Measurements from ENCODE around the gene SERINC5.
"Not testable (repeated sequence)": the region's sequence is repeated elsewhere in the genome, so short reads cannot be mapped to it uniquely, and the experiment has no call there.

Gene SERINC5

DNA sequence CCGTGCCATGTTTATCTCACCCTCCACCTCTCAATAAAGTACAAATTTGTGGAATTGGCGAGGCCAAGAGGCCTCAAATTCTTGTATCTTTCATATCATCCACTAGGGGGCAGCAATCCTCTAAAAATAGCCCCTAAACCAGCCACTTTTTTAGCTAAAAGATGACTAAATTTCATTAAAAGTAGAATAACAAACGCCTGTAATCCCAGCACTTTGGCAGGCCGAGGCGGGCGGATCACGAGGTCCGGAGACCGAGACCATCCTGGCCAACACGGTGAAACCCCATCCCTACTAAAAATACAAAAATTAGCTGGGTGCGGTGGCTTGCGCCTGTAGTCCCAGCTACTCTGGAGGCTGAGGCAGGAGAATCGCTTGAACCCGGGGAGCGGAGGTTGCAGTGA lies 164.1 kb downstream of the SERINC5 start:
- not testable (repeated sequence) for FAIRE-seq

DNA sequence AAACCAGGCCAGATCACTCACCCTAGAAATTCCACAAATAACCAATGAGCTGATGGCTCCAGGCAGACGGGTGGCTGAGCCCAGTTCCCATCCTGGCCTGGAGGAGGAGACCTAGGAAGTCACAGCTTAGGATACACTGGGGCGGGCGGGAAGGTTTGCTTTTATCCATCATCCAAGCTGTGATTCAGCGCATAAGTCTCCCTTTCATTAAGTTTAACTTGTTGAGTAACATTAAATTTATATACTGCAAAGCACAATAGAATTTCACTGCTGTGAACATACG lies 165.0 kb downstream of the SERINC5 start:
- no peak for FAIRE-seq

- peak; percentile 10 for FAIRE-seq
Measured at GRCh38 chr5:80083101-80083890, 172.6 kb downstream of the SERINC5 start.

DNA sequence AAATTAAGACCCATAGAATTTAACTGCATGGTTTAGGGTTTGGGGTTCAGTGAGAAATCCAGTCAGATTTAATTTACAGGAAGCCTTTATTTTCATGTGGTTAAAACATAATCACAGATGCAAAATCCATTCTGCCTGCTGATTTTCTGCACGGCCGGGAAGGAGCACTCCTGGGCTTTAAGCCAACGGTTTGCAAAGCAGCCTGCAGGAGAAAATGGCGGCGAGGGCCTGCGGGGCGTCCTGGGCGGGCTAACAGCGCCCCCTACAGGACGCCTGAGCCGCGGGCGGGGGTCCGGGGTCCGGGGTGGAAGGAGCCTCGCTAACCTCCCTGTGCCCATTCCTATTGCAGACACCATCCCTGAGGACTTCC lies 173.1 kb downstream of the SERINC5 start:
- no peak for FAIRE-seq

DNA sequence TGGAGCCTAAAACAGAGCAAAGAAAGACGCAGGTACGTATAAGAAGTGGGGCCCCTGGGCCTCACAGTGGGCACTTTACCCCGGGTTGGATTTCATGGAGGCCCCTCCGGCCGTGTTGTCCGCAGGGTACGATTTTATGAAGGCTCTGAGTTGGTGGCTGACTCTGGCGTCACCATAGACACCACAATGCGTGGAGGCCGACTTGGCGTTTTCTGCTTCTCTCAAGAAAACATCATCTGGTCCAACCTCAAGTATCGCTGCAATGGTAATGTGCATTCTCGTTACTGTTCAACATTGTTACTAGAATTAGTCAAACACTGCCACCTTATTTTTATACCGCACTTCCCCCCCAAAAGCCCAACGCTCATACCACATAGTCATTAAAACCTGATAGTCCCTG lies 173.6 kb downstream of the SERINC5 start:
- no peak for FAIRE-seq

- no peak for FAIRE-seq
Measured at GRCh38 chr5:80078921-80079320, 176.9 kb downstream of the SERINC5 start.

DNA sequence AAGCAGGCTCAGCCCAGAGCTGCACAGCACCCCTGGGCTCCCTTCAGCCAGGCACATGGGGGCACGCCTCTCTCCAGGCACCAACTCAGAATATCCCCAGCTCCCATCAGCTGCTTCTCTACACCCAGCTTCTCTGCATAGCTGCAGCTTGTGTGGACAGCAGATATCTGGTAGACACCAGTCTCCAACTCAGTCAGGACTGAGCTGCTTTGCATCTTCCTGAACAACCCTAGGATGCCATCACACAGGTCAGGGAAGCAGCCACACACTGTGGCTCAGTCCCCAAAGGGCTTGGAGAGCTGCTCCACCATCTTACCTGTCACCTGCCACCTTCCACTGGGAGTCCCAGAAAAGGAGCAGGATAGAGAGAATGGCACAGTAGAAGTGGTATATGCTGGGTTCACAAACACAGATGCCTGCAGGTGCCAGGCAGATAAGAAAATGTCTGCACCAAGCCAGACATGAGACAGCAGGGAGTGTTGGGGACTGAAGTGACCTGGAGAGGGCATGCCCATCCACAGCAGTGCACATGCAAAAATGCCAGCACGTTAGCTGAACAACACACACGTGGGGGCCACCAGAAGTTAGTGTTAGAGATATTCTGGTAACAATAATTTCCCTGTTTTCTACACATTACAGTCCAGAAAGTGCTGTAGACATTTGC lies 178.7 kb downstream of the SERINC5 start:
- FAIRE-seq = no peak

DNA sequence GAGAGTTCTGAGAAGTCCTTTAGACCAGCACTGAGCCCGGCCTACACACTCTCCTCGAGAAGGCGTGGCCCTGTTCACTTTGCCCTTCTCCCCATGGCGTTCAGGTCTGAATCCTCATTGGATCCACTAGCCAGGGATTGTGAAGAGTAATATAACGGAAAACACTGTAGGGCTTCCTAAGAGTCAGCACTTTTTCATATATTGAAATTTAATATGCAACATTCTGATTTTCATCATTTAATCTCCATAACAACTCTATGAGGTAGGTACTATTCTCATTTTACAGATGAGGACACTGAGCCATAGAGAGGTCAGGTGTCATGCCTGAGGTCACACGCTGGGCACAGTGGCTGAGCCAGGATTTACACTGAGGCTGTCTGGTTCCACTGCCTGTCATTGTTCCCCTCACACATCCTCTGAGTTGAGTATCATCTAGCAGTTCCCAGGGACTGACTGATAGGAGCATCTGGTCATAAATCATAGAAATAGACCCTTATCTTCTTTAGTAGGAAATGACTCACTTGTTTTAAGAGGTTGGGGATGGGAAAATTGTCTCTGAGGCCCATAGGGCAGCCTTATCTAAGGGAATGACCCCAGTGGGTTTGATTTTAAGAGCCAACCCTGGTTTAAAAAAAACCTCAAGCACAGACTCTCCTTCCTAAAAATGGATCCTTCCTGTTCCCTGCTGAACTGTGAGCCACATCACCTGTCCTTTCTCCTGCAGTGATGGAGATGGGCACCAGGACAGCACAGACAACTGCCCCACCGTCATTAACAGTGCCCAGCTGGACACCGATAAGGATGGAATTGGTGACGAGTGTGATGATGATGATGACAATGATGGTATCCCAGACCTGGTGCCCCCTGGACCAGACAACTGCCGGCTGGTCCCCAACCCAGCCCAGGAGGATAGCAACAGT lies 179.5 kb downstream of the SERINC5 start:
- no peak for FAIRE-seq

DNA sequence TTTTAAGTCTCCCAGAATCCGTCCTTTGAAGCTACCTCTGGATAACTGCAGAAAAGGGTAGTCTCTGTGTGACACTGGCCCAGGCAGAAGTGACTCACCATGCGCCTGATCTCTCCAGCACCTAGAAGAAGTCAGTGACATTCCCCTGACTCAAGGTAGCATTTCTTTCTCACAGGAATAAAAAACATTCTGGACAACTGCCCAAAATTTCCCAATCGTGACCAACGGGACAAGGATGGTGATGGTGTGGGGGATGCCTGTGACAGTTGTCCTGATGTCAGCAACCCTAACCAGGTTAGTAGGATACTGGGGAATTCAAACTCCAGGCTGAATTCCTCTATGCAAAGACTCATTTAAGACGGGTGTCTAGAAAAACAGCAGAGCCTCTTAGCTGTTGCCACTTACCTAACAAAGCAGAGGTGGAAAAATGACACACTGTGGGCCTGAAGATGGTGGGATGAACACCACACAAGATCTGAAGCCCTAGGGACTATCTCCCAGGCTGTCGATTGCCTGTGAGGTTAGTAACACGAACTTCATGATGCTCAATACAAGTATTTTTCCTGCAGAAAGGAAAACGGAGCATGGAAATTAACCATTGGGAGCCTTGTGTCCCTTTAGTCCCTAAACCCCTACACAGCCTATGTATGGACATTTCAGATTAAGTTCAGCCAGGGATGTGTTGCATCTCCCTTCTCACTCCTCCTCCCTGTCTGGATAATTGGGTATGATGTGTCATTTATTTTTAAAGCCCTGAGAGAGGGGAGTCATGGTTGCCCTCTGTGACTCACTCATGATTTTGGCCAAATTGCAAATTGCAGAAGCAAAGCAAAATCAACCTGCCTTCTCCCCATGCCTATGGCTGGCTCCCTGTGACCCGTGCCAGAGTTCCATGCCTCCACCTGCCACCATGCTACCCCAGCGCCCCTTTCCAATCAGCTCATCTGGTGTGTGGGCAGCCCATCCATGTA lies 183.5 kb downstream of the SERINC5 start:
- FAIRE-seq = no peak

GRCh38 chr5:80071510-80072021 lies 184.3 kb downstream of the SERINC5 start:
- no peak for FAIRE-seq

- FAIRE-seq = no peak
Measured at GRCh38 chr5:80070338-80071056, 185.4 kb downstream of the SERINC5 start.

- no peak for FAIRE-seq
Measured at GRCh38 chr5:80069918-80070318, 185.9 kb downstream of the SERINC5 start.

DNA sequence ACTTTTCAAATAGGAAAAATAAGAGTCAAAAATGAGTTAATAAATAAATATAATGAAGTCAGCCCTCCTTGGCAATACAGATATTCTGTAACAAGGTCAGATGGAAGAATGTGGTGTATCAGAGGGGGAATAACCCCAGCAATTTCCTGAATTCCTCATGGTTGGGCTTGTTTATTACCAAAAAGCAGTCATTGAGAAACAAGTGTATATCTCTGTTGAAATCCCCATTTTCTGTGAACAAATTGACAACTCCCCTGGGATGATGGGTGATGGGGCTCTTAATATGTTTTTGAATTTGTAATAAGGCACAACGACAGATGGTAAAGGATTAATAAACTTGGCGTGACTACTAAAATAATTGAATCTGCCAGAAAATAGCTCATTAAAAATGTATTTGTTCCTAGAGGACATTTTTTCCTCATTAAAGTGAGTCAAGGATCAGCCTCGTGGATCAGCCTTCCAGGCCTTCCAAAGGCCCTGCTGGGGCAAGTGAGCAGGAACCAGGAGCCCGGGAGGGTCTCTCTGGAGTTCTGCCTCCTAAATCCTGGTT lies 186.5 kb downstream of the SERINC5 start:
- no peak for FAIRE-seq

- no peak for FAIRE-seq
Measured at GRCh38 chr5:80068775-80069174, 187.1 kb downstream of the SERINC5 start.

DNA sequence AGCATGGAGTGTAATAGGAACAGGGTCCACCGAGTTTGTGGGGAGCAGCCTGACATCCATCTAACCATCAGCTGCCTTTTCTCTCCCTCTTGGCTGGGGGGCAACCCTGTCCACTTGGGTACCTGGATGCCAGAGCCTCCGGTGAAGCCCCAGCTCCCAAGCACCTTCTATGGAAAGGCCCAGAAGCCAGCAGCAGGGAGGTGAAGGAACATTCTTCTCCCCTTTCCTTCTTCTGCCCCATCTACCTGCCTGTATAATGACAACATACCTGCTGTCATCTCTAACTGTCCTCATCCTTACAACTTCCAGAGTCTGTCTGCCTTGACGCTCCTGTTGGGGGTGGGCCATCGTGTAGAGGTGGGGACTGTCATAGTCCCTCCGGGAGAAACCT lies 187.6 kb downstream of the SERINC5 start:
- no peak for FAIRE-seq

- no peak for FAIRE-seq
Measured at GRCh38 chr5:80067531-80068245, 188.2 kb downstream of the SERINC5 start.

- no peak for FAIRE-seq
Measured at GRCh38 chr5:80067016-80067415, 188.8 kb downstream of the SERINC5 start.

GRCh38 chr5:80064124-80064523 lies 191.7 kb downstream of the SERINC5 start:
- FAIRE-seq = no peak
